GM18858 (cell line): ENCODE data around the gene HAUS6.
A peak's percentile ranks its signal among the peaks of the same experiment; 100 is the strongest.
"Not testable (repeated sequence)": the region's sequence is repeated elsewhere in the genome, so short reads cannot be mapped to it uniquely, and the experiment has no call there.

Experiments
- ATAC-seq: cut with Tn5 transposase; IDR thresholded peaks from one replicate; pipeline ENCODE4 v1.9.1; 2021; ENCODE audit not compliant: unreplicated experiment

HAUS6 gene

DNA sequence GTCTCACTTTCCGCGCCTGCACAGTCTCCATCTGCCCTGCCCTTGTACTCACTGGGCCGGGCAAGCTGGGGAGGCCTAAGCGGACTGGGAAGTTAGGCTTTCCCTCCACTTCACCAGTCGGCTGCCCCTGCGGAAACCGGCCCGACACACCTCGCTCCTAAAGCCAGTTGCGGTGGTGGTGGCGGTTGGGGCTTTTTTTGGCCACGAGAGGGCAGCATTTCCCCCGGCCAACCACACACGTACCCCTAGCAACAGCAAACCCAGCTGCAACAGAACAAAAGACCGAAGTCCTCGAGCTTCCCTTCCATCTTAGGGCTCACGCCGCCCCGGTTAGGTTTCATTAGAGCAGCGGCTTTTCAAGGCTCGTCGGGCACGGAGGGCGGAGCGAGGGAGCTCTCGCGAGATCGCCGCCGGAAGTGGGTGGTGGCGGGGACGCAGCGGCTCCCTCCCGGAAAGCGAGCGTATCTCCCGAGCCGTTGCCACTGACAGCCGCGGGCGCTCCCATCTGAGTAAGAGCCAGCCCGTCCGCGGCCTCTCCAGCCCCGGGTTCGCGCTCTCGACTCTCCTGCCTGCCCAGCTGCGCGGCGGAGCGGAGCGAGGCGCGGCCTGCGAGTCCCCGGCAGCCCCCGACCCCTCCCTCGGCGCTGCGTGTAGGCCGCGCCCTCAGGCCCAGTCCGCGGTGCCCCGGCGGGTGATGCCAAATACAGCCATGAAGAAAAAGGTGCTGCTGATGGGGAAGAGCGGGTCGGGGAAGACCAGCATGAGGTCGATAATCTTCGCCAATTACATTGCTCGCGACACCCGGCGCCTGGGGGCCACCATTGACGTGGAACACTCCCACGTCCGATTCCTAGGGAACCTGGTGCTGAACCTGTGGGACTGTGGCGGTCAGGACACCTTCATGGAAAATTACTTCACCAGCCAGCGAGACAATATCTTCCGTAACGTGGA is 53.5 kb downstream of the HAUS6 start, which contains the start of gene RRAGA:
TSS of gene RRAGA (plus strand) at position 462 of the 951 bp plus-strand sequence. CDS start at position 695, 233 bp downstream.
- peak; percentile 87 for ATAC-seq

DNA sequence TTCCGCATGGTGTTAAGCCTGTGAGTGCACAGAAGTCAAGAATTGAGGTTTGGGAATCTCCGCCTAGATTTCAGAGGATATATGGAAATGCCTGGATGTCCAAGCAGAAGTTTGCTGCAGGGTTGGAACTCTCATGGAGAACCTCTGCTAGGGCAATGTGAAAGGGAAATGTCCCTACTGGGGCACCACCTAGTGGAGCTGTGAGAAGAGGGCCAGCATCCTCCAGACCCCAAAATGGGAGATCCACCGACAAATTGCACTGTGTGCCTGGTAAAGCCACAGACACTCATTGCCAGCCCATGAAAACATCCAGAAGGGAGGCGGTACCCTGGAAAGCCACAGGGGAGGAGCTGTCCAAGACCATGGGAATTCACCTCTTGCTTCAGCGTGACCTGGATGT is 66.1 kb downstream of the HAUS6 start:
- ATAC-seq, result no peak

DNA sequence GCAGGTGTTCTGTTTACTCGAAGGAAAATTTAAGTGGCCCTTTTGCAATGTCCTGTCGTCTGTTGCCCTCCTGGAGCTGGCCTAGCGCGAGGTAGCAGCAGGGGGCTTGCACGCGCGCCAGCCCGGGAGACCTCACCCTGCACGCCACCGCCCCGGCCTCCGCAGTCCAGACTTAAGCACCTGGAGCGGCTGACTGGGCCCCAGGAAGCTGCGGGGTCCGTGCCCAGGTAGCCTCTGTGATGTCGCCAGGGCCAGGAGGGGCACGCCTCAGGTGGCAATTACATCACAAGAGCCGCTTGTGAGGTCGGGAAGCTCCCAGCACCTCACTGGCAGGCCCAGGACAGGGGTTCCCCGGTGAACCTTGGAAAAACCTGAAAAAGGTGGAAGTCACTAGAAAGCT is 69.7 kb downstream of the HAUS6 start, which contains the start of gene SAXO1:
TSS of gene SAXO1 (minus strand) at position 195 of the 400 bp plus-strand sequence. CDS start 301 bp downstream, outside the sequence.
- no peak for ATAC-seq

DNA sequence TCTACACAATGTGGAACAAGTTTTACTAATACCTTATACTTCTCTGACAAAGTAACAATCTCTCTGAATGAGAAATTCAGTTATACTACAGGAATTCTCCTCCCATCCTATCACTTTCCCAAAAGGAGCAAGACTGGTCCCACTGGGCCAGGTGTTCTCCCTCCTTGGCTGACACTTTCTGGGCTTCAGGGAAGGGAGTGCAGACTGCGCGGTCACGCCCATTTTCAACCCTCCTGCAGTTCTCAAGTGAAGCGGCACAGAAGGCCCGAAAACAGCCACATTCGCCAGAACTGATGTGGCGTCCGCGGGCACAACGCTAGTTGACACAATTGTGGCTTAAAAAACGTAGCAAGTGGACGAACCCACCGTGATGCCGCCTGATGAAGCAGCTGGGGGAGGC is 70.3 kb downstream of the HAUS6 start:
- ATAC-seq, result no peak

DNA sequence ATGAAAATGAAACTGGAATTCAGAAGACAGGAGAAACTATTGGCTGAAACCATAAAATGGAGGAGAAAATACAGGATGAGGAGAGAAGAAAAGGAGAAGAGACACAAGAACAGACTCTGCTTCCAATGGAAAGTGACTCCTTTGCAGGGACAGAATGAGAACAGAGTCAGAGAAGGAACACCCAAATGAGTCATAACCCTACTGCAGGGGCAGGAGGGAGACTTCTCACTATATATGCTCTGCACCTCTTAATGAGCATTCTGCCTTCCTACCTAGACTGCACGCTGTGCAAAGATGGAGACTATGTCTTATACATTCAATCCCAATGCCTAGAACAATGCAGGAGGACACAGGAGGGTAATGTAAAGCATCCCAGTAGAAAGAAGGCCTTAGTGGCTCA is 71.8 kb downstream of the HAUS6 start:
- ATAC-seq, result peak; percentile 61

DNA sequence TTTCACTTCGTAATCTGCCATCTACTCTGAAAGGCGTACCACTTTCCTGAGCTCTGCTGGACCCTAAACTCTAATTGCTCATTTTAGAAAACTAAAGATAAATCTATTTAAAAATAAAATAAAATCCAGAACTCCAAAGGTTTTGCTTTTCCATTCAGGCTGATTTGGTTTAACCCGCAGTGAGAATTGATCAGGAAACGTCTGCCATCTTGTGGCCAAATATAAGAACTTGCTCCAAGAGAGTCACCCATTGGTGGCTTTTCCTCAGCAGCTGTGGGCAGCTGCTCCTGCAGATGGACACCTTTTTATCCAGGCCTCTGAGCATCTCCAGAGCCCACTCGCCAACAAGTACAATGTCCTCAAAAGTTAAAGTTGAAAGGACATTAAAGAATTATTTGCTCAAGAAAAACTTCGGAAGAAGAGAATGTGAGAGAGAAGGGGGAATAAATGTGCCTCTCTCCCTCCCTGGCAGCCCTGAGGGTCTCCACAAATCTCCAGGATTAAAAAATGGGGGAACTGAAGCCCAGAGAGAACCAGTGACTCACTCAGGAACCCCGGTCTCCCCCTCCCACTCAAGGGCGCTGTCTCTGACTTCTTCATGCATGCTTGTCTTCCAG is 73.8 kb downstream of the HAUS6 start:
- peak; percentile 62 for ATAC-seq

DNA sequence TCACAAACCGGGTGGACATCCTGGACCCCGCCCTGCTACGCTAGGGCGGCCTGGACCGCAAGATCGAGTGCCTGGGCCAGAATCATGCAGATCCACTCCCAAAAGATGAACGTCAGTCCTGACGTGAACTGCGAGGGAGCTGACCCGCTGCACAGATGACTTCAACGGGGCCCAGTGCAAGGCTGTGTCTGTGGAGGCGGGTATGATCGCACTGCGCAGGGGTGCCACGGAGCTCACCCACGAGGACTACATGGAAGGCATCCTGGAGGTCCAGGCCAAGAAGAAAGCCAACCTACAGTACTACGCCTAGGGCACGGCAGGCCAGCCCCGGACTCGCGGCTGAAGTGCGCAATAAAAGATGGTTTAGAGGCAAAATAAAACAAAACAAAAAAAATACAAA is 74.9 kb downstream of the HAUS6 start:
- ATAC-seq, result no peak

DNA sequence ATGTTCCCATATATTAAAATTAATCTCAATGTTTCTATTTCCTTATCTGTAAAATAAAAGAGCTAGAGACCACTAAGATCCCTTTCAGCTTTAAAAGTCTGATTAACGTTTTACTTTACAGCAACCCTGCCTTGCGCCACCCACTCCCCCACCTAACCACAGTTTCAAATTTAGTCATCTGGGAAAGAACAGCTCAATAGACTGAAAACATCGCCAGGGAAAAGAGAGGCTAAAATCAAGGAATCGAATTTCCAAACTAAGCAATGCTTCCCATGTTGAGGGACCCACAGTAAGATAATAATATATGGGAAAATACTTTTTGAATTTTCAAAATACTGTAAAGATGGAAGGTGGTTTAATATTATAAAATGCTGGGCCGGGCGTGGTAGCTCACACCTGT is 76.3 kb downstream of the HAUS6 start:
- no peak for ATAC-seq

DNA sequence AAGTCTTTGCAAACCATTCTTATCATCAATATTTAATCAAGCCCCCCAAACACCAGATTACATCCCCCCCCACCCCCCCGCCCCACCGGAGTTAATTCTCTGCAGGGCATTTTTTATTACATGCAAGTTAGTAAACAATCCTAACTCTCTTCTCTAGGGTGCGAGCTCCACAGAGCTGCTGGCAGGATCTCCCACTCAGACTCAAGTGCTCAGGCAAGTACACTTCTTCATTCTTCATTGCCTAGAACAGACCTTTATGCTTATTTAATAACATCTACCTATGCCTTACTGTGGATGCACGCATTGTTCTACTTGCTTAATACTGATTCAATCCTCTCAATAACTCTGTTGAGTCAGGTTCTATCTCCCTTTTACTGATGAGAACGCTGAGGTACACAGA is 79.6 kb downstream of the HAUS6 start:
- no peak for ATAC-seq

DNA sequence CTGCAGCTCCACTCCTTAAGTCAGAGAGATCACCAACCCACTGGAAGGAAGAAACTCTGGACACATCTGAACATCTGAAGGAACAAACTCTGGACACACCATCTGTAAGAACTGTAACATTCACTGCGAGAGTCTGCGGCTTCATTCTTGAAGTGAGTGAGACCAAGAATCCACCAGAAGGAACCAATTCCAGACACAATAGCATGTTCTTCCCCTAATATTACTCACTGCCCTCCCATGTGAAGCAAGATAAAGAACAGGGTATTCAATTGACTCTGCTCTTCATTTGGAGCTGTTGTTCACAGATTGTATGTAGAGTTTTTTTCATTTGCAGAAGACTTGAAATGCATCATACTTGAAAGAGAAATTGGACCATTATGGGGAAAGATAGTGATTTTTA is 80.5 kb downstream of the HAUS6 start:
- no peak for ATAC-seq

DNA sequence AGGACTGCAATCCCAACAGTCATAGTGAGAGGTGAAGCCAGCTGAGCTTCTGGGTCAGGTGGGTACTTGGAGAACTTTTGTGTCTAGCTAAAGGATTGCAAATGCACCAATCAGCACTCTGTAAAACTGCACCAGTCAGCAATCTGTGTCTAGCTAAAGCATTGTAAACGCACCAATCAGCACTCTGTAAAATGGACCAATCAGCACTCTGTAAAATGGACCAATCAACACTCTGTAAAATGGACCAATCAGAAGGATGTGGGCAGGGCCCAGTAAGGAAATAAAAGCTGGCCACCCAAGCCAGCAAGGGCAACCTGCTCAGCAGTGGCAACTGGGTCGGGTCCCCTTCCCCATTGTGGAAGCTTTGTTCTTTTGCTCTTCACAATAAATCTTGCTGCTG is 81.1 kb downstream of the HAUS6 start:
- ATAC-seq, result not testable (repeated sequence)

DNA sequence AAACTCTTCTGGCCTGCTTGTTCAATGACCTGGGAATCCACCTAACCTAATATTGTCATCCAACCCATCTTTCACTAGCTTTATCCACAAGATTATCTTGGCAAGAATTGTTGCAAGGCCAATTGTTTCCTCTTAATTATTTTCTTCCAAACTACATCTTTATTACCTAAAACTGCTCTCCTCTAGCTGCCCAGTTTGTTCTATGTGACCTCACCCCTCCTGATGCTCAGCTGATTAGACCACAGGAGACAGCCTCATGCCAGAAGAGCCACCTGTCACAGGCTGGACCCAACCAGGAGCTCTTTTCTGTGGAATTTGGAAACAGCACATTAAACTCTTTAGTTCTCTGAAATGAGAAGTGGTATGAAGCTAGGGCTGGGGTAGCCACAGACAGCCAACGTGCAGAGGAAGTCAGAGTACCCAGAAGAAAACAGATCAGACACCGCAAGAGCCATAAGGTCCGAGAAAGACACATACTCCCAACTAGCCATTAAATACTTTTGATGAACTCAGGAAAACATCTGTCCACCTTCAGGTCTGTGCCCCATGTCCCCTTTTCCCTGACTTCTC is 81.7 kb downstream of the HAUS6 start:
- ATAC-seq, result no peak

DNA sequence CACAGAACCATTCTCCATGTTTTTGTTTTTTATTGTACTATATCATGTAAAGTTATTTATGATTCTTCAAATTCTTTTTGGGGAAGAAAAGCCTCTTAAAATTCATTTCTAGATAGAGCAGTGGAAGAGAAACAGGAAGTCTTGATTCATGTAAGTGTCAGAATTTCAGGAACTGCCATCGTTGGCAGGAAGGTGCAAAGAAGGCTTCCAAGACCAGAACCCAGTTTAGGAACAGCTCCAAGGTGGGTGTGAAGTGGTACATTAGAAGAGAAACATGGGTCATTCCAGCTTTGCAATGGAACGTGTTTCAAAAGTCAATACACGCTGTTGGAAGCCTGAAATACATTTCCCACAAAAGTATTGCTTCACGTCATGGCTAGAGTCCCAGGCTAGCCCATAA is 84.5 kb downstream of the HAUS6 start:
- ATAC-seq, result no peak

DNA sequence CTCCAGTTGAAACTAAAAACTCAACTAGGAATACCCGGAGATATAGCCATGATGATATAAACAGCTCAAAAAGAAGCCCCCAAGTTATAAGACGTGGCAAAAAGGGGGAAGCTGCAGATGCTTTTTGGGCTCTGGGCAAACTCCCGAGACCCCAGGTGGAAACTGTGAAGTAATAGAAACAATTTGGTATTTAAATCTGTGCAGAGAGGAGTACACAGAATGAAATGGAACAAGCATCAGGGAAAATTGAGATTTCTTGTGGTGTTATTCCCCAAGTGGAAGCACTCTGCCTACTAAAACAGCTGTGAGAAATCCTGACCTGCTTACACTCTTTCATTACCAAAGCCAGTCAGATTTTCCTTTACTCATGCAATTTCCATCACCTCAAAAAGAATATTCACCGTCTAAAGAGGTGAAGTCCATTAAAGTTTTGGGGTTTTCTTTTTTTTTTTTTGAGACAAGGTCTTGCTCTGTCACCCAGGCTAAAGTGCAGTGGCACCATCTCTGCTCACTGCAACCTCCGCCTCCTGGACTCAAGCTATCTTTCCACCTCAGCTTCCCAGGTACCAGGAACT is 93.2 kb downstream of the HAUS6 start:
- no peak for ATAC-seq
